GDM1 (cell line): ENCODE results near the gene TMEM170B.

Source experiments
- DNase-seq: peaks from one replicate; lab custom pipeline; 2025; lab: John Stamatoyannopoulos, UW

TMEM170B gene

GRCh38 chr6:11586117-11586516 lies 48.6 kb downstream of the TMEM170B start:
- DNase-seq, result no peak

GRCh38 chr6:11586536-11586935 lies 49.0 kb downstream of the TMEM170B start:
- no peak for DNase-seq

GRCh38 chr6:11589261-11589660 lies 51.7 kb downstream of the TMEM170B start:
- DNase-seq, result no peak

DNA sequence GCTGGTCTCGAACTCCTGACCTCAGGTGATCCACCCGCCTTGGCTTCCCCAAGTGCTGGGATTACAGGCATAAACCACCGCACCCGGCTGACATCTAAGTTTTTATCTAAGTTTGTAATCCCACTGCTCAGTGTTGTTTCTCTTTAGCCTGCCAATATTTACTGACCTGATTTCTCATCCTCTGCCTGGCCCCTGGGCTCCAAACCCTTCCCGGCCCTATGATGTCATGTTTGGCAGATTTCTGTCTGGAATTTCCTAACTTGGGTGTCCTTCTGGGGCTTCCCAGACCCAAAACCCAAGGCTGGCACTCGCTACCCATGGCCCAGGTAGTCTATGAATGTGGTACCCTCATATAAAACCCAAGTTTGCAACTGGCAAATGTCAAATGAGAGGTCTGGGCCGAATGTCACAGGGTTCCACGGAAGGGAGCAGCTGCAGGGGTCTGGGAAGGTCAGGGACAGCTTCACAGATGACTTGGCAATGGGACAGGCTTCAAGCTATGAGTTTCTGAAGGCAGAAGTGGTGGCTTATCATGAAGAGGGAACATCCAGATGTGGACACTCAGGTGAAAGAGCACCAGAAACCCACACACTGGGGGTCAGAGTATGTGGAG lies 54.9 kb downstream of the TMEM170B start:
- no peak for DNase-seq

DNA sequence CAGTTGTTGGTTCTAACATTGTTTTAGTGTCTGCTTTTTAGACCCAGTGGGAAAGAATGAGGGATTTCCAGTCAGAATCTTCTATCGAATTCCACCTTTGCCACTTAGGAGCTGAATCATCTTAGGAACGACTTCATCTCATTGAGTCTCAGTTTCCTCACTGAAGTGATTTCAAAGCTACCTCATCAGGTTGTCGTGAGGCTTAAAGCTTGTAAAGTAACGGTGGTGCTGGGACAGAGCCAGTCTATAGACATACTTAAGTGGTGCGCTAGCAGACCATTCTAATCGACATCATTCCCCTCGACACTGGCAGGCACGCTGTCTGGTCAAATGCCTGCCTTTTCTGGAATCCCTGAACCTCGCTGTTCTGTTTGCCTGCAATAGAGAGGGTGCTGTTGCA lies 55.5 kb downstream of the TMEM170B start:
- no peak for DNase-seq

DNA sequence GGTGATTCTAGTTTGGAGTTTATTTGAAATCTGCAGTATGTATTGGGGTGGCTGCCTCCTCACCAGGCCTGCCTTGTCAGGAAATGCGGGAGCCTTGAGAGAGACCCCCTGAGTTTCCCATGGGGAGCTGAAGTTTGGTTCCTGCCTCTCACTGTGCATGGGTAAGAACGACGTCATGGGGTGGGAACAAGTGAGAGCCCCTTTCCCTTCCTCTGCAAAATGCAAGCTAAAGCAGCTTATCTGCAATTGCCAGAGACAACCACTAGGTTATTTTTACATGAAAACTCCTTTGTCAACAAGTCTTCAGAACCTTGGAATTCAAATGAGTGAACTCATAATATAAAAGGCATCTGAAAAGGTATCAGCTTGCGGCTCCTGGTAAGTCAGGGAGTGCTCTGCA lies 58.4 kb downstream of the TMEM170B start:
- no peak for DNase-seq

DNA sequence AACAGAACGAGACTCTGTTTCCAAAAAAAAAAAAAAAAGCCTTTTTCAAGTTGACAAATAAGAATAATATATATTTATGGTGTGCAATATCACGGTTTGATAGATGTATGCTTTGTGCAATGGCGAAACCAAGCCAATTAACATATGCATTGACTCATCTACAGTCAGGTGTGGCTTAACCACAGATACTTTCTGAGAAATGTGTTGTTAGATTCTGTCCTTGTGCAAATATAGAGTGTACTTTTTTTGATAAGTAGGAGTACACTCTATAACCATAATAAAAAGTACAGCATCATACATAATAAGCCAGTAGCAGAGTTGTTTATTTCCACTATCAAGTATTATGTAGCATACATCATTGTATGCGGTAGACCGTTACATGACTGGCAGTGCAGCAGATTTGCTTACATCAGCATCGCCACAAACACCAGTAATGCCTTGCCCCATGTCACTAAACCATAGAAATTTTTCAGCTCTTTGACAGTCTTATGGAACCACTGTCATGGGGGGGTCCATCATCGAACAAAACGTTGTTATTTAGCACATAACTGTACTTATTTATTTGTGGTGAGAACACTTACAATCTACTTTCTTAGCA lies 59.2 kb downstream of the TMEM170B start:
- no peak for DNase-seq

DNA sequence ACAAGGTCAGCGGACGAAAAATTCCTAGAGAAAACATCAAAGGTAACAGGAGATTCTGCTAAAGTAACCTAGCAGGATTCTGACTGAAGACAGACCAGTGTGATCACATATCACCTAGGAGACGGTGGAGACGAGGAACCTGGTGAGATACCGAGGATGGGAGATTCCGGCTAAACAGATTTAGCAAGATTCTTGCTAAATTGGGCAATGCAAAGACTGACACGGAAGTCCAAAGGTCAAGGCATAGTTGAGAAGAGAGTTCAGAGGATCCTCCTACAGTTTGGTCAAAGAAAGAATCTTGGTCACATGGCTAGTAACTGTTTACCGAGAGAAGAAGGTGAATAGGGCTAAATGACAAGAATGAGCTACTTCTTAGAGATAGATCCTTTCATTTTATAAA lies 61.1 kb downstream of the TMEM170B start:
- DNase-seq, result no peak

DNA sequence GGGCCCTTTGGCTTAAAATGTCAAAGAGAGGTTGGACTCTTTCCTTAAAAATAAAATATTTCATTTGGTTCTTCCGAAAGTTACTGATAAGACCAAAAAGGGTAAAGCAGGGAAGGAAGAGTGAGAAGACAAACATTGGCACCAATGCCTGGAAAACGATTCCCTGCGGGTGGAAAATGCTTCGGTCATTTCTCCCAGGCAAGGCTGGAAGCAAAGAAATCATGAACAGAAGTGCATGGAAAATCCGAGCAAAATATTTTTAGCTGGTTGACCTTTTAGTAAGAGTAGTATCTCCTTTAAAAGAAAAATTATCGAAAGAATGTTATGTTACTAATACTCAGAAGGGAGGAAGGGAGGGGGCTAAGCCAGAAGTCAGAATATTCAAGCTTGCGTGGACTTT lies 62.7 kb downstream of the TMEM170B start:
- no peak for DNase-seq

DNA sequence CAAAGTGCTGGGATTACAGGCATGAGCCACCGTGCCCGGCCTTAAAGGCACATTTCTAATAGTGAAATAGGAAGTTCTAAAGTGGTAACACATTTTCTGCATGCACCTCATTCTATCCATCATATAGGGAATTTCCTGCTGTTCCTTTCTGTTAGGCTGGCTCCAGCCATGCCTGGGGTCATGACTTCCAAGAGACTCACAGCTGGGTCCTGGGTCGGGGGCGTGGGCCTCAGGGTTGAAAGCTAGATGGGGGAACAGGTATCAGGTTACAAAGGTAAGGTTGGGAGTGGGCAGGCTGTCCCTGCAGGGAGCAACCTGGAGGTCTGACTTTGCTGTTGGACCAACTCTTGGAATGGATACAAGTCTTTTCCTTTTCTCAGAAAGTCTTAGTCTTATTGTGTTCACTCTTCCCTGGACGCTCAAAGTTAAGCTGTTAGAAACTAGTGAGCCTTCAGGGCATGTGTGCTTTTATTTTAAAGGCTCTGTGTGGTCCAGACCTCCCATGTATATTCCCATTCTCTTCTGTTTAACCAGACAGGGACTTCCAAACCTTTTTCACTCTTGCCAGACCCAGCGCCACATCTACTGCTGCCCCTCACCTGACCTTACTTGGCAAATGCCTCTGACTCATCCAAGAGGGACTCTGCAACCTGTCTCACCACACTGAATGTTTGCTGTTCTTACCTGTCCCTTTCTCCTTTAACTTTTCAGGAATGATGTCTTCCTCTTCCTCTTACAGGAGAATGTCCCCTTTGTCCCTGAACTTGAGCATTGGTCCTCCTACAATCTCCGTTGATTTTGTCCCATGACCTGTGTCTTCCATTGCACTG lies 64.4 kb downstream of the TMEM170B start:
- DNase-seq, result no peak

- no peak for DNase-seq
These were observed 66.7 kb downstream of the TMEM170B start for GRCh38 chr6:11604215-11604614.

- no peak for DNase-seq
These were observed 67.4 kb downstream of the TMEM170B start for GRCh38 chr6:11604836-11605506.

DNA sequence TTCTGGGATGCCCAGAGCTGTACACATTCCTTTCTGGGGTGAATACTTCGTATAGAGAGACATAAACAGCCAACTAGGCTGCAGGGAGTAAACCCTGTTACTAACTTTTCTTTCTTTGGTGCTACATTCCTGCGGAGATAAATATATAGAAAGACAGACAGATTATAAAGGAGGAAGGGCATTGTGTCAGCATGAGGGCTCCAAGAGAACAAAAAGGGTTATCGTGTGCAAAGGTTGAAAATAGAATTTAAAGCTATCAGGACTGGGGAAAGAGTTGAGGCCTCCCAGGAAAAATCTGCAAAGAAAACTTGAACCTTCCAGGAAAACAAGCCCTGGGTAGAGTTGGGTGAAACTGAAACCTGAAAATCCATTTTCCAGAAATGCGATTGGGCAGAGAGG lies 68.0 kb downstream of the TMEM170B start:
- DNase-seq, result no peak

DNA sequence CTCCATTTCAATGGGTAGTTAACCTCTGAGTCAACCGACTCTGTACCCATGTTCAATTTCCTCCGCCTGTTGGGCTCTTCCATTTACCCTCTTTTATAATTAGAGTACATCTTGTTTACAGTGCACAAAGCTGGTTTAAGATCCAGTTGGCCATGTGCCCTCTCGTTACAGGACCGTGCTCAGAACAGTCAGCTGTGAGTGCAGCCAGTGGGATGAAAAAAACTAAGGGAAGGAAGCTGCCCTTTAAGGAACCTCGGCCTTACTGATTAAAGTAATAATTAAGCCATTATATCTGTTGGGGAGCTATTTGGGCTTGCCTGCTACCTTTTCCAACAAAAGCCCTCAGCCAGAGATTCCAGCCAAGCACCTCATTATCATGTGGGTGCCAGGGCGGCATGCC lies 68.8 kb downstream of the TMEM170B start:
- DNase-seq, result no peak

DNA sequence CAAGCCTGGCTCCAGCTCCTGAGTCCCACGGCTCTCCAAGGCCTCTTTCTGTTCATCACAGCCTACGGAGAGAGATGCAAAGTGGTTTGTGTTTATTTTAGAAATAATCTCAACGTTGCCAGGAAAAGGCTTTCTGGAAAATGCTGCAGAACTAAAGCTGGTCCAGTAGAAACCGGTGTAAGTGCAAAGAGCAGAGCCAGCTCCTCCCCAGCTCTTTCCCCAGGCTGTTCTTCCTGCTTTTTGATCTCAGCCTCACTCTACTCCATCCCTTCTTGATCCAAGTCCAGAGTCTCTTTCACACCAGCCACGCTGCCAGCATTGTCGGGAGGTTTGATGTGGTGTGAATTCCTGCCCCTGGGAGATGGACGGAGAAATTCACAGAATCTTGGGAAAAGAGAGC lies 69.8 kb downstream of the TMEM170B start:
- DNase-seq, result no peak

GRCh38 chr6:11608600-11609323 lies 71.2 kb downstream of the TMEM170B start:
- no peak for DNase-seq

- DNase-seq, result no peak
These were observed 71.9 kb downstream of the TMEM170B start for GRCh38 chr6:11609324-11610071.

GRCh38 chr6:11613336-11613735 lies 75.8 kb downstream of the TMEM170B start:
- DNase-seq, result no peak

DNA sequence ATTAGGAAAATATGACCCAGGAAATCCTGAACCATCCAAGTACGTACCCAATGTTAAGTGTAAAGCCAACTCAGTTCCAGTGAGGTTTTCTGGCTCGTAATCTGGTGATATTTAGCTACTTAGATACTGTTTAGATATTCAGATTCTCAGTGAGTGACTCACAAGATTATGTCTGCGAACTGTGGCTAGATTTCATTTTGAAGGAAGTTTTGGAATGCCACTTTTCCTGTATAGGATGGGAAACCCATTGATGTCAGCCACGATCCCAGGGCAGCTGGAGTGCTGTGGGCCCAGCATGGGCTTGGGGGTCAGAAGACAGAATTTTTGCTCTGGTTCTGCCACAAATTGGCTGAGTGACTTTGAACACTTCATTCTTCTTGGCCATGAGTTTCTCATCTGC lies 76.3 kb downstream of the TMEM170B start:
- no peak for DNase-seq

DNA sequence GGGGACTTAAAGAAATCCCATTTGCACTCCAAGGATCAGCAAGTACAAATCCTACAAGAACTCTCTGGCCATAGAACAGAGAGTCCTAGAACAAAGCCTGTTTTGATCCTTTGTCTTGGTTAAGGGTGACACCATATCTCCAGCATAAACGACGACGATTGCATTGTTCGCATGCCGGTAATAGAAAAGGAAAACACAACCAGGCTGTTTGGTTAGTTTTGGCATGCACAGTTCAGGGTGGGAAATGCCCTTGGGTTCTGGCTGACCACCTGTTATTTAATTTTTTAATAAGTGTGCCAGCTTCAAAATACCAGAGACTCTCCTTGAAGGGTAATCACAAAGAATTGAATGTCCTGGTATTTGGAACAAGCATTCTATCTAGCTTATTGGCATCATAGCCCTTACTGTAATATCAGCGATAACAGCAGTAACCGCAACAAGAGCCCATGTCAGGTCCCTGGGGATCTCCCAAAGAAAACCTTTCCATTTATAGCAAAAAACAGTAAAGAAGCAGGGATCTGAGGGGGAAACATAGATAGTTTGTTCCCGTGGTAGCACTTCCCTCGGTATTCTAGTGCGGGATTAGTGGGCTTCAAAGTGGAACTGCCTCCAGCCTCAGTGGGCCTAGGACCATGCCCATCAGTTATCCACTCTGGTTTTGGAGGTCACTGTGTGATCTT lies 77.1 kb downstream of the TMEM170B start:
- DNase-seq, result no peak

- DNase-seq, result no peak
These were observed 77.7 kb downstream of the TMEM170B start for GRCh38 chr6:11615214-11615602.
